GM19397 (cell line): ENCODE results near the gene OR5A1.
"Not testable (repeated sequence)": the region's sequence is repeated elsewhere in the genome, so short reads cannot be mapped to it uniquely, and the experiment has no call there.

ENCODE experiments used
- ATAC-seq: cut with Tn5 transposase; IDR thresholded peaks from one replicate; pipeline ENCODE4 v1.9.1; 2021; ENCODE audit warnings: mild to moderate bottlenecking, moderate library complexity; ENCODE audit not compliant: unreplicated experiment

The OR5A1 gene

GRCh38 chr11:59436169-59436568 is at the start of gene OR5A1:
Gene OR5A1 (plus strand): TSS chr11:59436469. CDS start chr11:59443169, 6,700 bp downstream.
- ATAC-seq, result no peak

- no peak for ATAC-seq
Observed at GRCh38 chr11:59394186-59394585, 42.1 kb upstream of the OR5A1 start.

GRCh38 chr11:59400461-59401261 is 35.6 kb upstream of the OR5A1 start:
- ATAC-seq, result no peak

GRCh38 chr11:59401262-59401552 is 35.1 kb upstream of the OR5A1 start:
- ATAC-seq, result no peak

GRCh38 chr11:59403546-59403945 is 32.7 kb upstream of the OR5A1 start:
- no peak for ATAC-seq

- no peak for ATAC-seq
Observed at GRCh38 chr11:59413646-59414045, 22.6 kb upstream of the OR5A1 start.

GRCh38 chr11:59415111-59415510 is 21.2 kb upstream of the OR5A1 start:
- ATAC-seq, result no peak

GRCh38 chr11:59416613-59417012 is 19.7 kb upstream of the OR5A1 start:
- no peak for ATAC-seq

GRCh38 chr11:59417023-59417422 is 19.2 kb upstream of the OR5A1 start:
- no peak for ATAC-seq

GRCh38 chr11:59418156-59418555 is 18.1 kb upstream of the OR5A1 start:
- ATAC-seq, result no peak

- ATAC-seq, result no peak
Observed at GRCh38 chr11:59423835-59424234, 12.4 kb upstream of the OR5A1 start.

- ATAC-seq, result no peak
Observed at GRCh38 chr11:59425131-59425530, 11.1 kb upstream of the OR5A1 start.

GRCh38 chr11:59426361-59427067 is 9.8 kb upstream of the OR5A1 start, which contains the start of gene OR5A2:
Gene OR5A2 (minus strand): TSS chr11:59426413. CDS start chr11:59422953, 3,460 bp downstream.
- no peak for ATAC-seq

GRCh38 chr11:59427068-59427382 is 9.2 kb upstream of the OR5A1 start:
- no peak for ATAC-seq

- ATAC-seq, result peak; percentile 76
Observed at GRCh38 chr11:59429924-59430516, 6.2 kb upstream of the OR5A1 start.

- no peak for ATAC-seq
Observed at GRCh38 chr11:59437770-59438169, 1.5 kb downstream of the OR5A1 start.

- not testable (repeated sequence) for ATAC-seq
Observed at GRCh38 chr11:59445624-59446023, 9.4 kb downstream of the OR5A1 start.

- ATAC-seq, result no peak
Observed at GRCh38 chr11:59448484-59448883, 12.2 kb downstream of the OR5A1 start.

- ATAC-seq, result no peak
Observed at GRCh38 chr11:59456661-59457060, 20.4 kb downstream of the OR5A1 start, which contains the start of gene OR4D6. Gene OR4D6 (plus strand): TSS chr11:59456961. CDS start chr11:59456961, 0 bp downstream.

GRCh38 chr11:59459916-59460315 is 23.6 kb downstream of the OR5A1 start:
- ATAC-seq, result no peak

GRCh38 chr11:59463190-59463641 is 26.9 kb downstream of the OR5A1 start:
- ATAC-seq, result no peak

- ATAC-seq, result no peak
Observed at GRCh38 chr11:59473015-59473414, 36.7 kb downstream of the OR5A1 start, which contains the start of gene OR4D10. Gene OR4D10 (plus strand): TSS chr11:59473315. CDS start chr11:59477430, 4,115 bp downstream.
